ENCODE results near the gene CELA1.

CELA1 gene

DNA sequence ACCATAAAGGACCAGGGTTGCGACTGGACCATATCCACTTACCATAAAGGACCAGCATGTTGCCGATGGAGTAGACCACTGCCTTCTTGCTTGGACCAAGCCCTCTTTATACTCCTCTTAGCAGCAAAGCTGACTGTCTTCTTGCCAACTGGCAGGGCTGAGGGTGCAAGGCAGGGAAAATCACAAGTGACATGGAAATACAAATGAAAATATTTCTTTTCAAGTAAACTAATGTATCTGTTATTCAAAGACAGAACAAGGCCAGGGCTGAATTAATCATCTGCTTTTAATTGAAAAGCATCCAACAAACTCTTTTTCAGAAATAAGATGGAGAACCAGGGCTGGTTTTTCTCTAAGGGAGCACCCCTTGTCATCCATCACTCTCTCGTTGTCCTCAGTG is at the start of gene CELA1:
Gene CELA1 (minus strand): TSS at position 99 of the 400 bp plus-strand sequence. CDS start 41 bp downstream, at position 58.
- DNase-seq: no peak

GRCh38 chr12:51395283-51396230 is 49.1 kb upstream of the CELA1 start:
- peak; percentile 26 to 48 for DNase-seq

DNA sequence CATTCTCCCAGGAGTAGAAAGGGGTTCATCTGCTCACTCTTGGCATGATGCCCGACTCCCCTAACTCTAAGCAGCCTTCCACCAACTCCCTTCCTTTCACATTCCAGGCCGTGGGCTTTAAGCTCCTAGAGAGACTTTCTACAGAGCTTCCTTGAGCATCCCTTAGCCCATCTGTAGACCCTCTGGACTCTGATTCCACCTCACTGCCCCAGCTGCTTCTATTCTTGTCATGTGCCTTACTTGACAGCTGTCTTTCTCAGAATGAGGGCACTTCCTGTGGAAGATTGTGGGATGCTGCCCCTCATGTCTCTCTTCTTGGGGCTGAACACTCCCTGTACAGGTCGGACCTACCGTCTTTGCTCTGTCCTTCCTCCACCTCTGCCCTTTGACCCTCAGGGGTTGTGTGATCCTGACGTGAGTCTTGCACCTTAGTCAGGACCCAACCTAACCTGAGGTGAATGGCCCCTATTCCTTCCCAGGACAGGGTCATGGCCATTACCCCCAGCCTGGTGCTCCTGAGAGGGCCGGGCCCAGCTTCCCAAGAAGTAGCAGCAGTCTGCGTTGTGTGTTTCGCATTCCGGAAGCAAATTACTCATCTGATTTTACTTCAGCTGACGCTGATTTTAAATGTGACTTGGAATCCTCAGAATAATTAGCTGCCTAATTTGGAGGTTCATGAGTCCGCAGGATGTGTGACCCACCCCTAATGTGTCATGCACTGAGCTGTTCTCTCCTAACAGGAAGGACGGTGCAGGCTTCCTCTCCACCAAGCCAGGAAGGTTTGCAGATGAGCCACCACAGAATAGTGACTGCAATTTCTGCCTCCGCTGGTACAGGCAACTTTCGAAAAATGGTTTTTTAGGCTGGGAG is 47.4 kb upstream of the CELA1 start:
- peak; percentile 67 for DNase-seq

DNA sequence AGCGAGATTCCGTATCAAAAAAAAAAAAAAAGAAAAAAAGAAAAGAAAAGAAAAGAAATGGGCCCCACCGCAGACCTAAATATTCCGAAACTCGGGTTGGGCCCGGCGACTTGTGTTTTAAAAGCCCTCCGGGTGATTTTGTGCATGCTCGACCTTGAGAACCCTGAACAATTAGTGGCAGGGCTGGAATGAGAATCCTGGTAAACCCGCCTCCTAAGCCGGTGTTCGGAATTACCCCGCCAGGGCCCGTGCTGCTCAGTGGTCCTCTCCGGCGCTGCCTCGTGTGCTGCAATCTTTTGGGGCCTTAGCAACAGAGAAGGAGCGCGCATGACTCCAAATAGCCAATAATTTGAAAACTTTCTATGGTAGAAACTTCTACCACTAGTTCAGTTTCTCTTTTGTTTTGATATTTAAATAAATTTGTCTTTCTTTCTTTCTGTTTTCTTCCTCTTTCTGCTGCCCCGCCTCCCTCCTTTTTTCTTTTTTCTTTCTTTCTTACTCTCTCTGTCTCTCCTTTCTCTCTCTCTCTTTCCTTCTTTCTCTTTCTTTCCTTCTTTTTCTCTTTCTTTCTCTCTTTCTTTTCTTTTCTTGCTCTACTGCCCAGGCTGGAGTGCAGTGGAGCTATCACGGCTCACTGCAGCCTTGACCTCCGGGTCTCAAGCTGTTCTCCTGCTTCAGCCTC is 46.2 kb upstream of the CELA1 start:
- DNase-seq: peak in 1 of 2 donors; percentile 33

- peak; percentile 74 to 78 for DNase-seq
These were observed 45.0 kb upstream of the CELA1 start, which contains the start of gene GALNT6 for GRCh38 chr12:51391283-51392123. Gene GALNT6, minus strand, starts transcription at chr12:51391406. Its CDS starts 11,625 bp downstream, at chr12:51379781.

- DNase-seq: peak in 1 of 2 donors; percentile 29
These were observed 44.4 kb upstream of the CELA1 start for GRCh38 chr12:51390891-51391282.

GRCh38 chr12:51390457-51390856 is 44.0 kb upstream of the CELA1 start:
- DNase-seq: no peak

DNA sequence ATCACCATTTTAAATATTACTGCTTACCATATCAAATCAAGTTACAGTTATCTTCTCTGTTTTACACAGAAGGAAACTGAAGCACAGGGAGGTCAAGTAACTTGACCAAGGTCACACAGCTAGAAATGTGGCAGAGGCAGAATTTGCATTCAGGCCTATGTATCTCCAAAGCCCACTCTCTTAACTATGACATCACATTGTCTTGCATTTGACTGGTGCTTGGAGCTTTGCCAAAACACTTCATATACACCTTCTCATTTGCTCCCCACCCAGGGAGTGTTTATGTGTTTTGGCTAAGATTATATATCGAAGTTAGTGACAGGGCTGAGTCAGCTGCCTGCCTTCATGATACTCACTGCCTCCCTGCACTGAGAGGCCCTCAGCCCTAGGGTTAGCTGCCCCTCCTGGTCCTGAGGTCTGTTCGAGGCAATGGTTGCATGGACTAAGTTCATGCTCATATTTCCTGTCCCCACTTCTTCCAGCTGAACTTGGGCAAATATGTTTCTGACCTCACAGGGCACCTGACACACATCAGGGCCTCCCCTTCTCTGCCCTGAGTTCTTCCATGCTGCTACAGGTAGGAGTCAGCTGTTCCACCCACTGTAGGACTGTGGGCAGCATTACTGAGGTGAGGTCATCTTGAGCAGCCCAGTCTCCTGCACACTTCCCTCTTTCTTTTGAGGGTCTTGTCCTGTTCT is 43.0 kb upstream of the CELA1 start:
- no peak for DNase-seq

- no peak for DNase-seq
These were observed 42.4 kb upstream of the CELA1 start for GRCh38 chr12:51388846-51389245.

DNA sequence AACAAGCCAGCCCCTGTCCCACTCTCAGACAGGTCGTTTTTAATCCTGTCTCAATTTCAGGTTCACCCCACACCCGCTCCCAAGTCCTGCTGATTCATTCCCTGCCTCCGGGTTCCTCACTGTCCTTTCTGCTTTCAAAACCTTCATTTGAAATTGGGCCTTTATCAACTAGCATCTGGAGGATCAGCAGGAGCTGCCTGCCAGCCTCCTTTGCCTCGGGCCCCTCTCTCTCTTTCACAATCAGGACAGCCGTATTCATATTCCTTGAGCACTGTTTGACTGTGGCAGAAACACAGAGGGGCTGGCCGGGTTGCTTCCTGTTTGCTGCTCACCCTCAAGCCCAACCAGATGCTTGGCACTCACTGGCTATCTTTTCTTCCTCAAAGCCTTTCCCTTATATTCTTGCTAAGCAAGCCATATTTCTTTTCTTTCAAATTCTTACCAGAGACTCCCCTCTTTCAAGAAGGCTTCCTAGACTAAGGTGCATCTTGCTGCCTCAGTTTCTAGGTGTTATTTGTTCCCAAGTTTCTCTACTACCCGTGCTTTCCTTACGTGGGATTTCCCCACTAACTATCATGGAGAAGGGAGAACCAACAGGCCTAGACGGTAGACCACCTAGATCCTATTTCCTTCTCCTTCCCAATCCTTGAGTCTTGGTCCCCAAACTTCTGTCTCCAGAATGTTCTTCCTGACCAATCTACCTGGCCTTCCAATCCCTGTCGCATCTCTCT is 41.8 kb upstream of the CELA1 start:
- peak in 1 of 2 donors; percentile 21 for DNase-seq

DNA sequence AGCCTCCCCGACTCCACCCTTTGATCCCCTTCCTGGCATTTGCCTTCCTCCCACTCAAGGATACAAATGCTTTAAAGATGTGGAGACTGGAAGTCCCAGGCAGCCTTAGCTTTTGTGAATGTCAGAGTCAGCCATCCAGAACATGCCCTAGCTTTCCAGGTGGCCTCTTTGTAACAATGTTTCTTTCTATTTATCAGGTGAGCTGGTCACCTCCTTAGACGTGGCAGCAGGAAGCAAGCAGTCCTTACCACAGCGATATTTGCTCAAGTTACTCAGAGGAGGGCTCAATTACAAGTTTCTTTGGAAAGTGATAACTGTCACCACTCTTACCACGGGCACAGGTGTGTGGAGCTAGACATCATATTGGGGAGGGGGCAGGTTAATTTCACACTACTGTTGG is 39.9 kb upstream of the CELA1 start:
- DNase-seq: no peak

GRCh38 chr12:51383269-51383905 is 36.9 kb upstream of the CELA1 start:
- no peak for DNase-seq

GRCh38 chr12:51382173-51382572 is 35.7 kb upstream of the CELA1 start:
- DNase-seq: no peak

GRCh38 chr12:51381226-51382079 is 35.0 kb upstream of the CELA1 start:
- no peak for DNase-seq

DNA sequence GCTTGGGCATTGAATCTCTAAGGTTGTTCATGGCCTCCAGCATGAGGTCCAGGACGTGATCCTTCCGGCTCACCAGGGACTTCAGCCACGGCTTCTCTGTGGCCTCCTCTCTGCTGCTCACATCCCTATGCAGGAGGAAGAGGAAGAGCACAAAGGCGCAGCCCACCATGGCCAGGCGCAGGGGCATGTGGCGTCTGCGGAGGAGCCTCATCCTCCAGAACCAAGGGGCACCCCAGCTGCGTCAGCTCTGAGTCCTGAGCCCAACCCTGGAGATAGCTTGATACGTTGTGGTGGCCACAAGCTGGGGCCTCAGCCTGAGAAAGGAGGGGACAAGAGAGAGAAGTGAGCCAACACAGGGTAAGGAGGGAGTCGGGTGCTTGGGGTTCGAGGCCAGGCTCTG is 33.1 kb upstream of the CELA1 start:
- DNase-seq: no peak

DNA sequence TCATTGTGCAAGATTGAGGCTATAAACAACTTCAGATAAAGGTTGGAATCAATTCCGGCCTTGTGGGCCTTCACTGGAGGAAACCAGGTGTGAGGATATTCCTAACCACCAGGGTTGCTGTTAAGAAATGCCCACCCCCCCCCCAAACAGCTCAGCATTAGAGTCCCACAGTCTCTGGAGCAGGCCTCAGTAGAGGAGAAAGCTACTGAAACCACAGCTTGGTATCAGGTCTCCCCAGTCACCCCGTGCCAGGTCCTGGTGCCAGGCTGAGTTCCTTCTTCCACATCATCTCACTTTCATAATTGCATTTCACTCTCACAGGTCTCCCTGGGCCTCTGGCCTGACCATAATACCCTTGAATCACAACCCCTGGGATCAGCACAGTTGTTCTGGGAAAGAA is 32.3 kb upstream of the CELA1 start:
- DNase-seq: no peak

DNA sequence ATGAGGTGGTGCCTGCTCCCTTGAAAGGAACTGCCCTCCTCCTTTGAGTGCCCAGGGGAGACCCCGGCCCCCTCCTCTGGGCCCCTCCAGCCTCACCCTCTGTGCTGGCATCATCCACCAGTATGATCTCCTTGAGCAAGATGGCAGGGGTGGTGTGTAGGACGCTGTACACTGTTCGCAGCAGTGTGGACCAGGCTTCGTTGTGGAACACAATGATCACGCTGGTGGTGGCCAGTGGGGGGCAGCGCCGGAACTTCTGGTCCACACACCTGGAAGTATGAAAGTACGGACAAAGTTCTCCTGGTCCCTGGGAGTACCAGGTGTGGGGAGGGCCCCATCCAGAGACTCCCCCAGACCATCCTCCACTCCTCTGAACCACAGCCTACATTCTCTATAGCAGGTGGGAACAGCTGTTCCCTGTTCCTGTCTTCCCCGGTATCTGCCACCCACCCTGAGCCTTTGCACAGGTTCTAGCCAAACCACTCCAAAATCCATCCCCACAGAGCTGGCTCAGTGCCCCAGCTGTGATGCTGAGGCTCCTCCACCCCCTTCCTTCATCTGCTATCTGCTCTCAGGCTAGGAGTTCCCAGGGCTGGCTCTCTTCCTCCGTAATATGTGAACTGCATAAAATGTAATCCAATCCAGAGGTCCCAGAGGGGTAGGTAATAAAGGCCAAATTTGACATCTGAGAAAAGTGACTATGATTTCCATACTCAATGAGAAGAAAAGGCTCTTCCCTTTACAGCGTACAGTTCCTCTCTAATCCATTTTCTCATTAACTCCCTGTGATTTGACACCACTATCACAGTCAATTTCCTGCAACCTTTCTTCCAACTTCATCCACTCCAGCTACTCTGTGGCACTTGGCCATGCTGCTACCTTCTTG is 30.9 kb upstream of the CELA1 start:
- DNase-seq: no peak

GRCh38 chr12:51374856-51375255 is 28.4 kb upstream of the CELA1 start:
- DNase-seq: no peak

All from CD4-positive, alpha-beta T cell treated with Interleukin-4 for 1 hour (primary cell).